Neural progenitor cell (in vitro differentiated cells): Measurements from ENCODE around the gene SMAD6. TPM values are rescaled to one million over a fixed set of nuclear protein-coding genes. Genes with fewer than 3 reads are reported as not detected.

Source experiments
- DNase-seq: peaks from one replicate; pipeline ENCODE4 v3.0.0-alpha.2; 2016; ENCODE audit warnings: low spot score
- H2AFZ ChIP-seq: fragments of 200-600 bp; sonication (generic); replicated peaks from 2 replicates; pipeline ENCODE4 v1.6.1; 2016; ENCODE audit warnings: antibody characterized with exemption
- H3F3A ChIP-seq: fragments of 200-600 bp; sonication (generic); 2 replicates; pipeline ENCODE4 v1.6.1; 2016; ENCODE audit warnings: antibody characterized with exemption, low read depth
- H3K27ac ChIP-seq: fragments of 200-600 bp; sonication (generic); 2 replicates; pipeline ENCODE4 v1.5.1; 2016; ENCODE audit warnings: mild to moderate bottlenecking
- H3K27me3 ChIP-seq: fragments of 200-600 bp; sonication (generic); 2 replicates; pipeline ENCODE4 v1.6.1; 2016; ENCODE audit warnings: mild to moderate bottlenecking, moderate library complexity
- H3K36me3 ChIP-seq: fragments of 200-600 bp; sonication (generic); 2 replicates; pipeline ENCODE4 v1.5.1; 2016
- H3K4me1 ChIP-seq: fragments of 200-600 bp; sonication (generic); 2 replicates; pipeline ENCODE4 v1.6.1; 2016; ENCODE audit warnings: mixed run types
- H3K4me2 ChIP-seq: fragments of 200-600 bp; sonication (generic); 2 replicates; pipeline ENCODE4 v1.6.1; 2016
- H3K4me3 ChIP-seq: fragments of 200-600 bp; sonication (generic); 2 replicates; pipeline ENCODE4 v1.5.1; 2016
- H3K79me2 ChIP-seq: fragments of 200-600 bp; sonication (generic); 2 replicates; pipeline ENCODE4 v1.6.1; 2016; ENCODE audit warnings: low read depth
- H3K9ac ChIP-seq: fragments of 200-600 bp; sonication (generic); 2 replicates; pipeline ENCODE4 v1.6.1; 2016
- H3K9me3 ChIP-seq: fragments of 200-600 bp; sonication (generic); 2 replicates; pipeline ENCODE4 v1.5.1; 2016; ENCODE audit warnings: low read depth
- H4K20me1 ChIP-seq: fragments of 200-600 bp; sonication (generic); 2 replicates; pipeline ENCODE4 v1.6.1; 2016; ENCODE audit warnings: low read depth
- H3K27ac Mint-ChIP-seq: 3 replicates; pipeline ENCODE4 v1.8.0; 2021; ENCODE audit warnings: mixed read lengths
- H3K27me3 Mint-ChIP-seq: 2 replicates; pipeline ENCODE4 v1.8.0; 2022; ENCODE audit warnings: low read depth, mild to moderate bottlenecking, inconsistent platforms, moderate library complexity, mixed read lengths; ENCODE audit not compliant: insufficient read depth
- H3K36me3 Mint-ChIP-seq: 3 replicates; pipeline ENCODE4 v1.8.0; 2021; ENCODE audit warnings: mixed read lengths
- H3K4me1 Mint-ChIP-seq: 3 replicates; pipeline ENCODE4 v1.8.0; 2021; ENCODE audit warnings: mixed read lengths
- H3K4me3 Mint-ChIP-seq: 3 replicates; pipeline ENCODE4 v1.8.0; 2021; ENCODE audit warnings: mild to moderate bottlenecking, moderate library complexity, mixed read lengths
- H3K9me3 Mint-ChIP-seq: 3 replicates; pipeline ENCODE4 v1.8.0; 2020; ENCODE audit warnings: mixed read lengths
- EZH2 ChIP-seq: fragments of 200-600 bp; sonication (generic); IDR thresholded peaks from 2 replicates; pipeline ENCODE4 v1.6.1; 2017; ENCODE audit warnings: antibody characterized with exemption, mild to moderate bottlenecking, moderate library complexity
- EZH2phosphoT487 ChIP-seq: fragments of 200-600 bp; sonication (generic); IDR thresholded peaks from 2 replicates; pipeline ENCODE4 v1.6.1; 2017; ENCODE audit warnings: antibody characterized with exemption
- total RNA-seq: library from RNA; depleted of rRNA; stranded (reverse); fragments of >200 nt; gene quantifications from 2 replicates; pipeline ENCODE4 v1.2.3, GENCODE V29; 2015; ENCODE audit warnings: low replicate concordance
- TF ChIP-seq, protein P1 (sequence below): fragments of 200-600 bp; sonication (generic); IDR thresholded peaks from 2 replicates; pipeline ENCODE4 v1.5.1; 2017; ENCODE audit warnings: antibody characterized with exemption, mild to moderate bottlenecking

The SMAD6 gene
- total RNA-seq, 1 donor from 2014 or later = 3.4 TPM

GRCh38 chr15:66782785-66783184, 80.7 kb downstream of the SMAD6 start:
- no peaks in the 10 kb centered on the region for H3K36me3 ChIP-seq
- Mint-ChIP-seq H3K27ac (no peak overlapping the region), H3K4me3 (no peak overlapping the region), H3K36me3 (peaks cover 6% of the 10 kb centered on the region), H3K4me1 (peaks cover 33% of the 10 kb centered on the region), H3K9me3 (no peaks in the 10 kb centered on the region), H3K27me3 (peaks cover 4% of the 10 kb centered on the region)
- H3K4me1 ChIP-seq = peaks cover 11% of the 10 kb centered on the region
- H3K27me3 ChIP-seq = no peaks in the 10 kb centered on the region
- H3K79me2 ChIP-seq = no peaks in the 10 kb centered on the region
- DNase-seq = no peak
- H3K4me3 ChIP-seq = no peak overlapping the region
- no peak overlapping the region for H3K9ac ChIP-seq
- TF ChIP-seq EZH2 (no peak), EZH2phosphoT487 (no peak)
- TF ChIP-seq, protein P1, sequence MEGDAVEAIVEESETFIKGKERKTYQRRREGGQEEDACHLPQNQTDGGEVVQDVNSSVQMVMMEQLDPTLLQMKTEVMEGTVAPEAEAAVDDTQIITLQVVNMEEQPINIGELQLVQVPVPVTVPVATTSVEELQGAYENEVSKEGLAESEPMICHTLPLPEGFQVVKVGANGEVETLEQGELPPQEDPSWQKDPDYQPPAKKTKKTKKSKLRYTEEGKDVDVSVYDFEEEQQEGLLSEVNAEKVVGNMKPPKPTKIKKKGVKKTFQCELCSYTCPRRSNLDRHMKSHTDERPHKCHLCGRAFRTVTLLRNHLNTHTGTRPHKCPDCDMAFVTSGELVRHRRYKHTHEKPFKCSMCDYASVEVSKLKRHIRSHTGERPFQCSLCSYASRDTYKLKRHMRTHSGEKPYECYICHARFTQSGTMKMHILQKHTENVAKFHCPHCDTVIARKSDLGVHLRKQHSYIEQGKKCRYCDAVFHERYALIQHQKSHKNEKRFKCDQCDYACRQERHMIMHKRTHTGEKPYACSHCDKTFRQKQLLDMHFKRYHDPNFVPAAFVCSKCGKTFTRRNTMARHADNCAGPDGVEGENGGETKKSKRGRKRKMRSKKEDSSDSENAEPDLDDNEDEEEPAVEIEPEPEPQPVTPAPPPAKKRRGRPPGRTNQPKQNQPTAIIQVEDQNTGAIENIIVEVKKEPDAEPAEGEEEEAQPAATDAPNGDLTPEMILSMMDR = no peak
- no peaks in the 10 kb centered on the region for H4K20me1 ChIP-seq
- H3K27ac ChIP-seq = no peak overlapping the region
- H3K9me3 ChIP-seq = no peaks in the 10 kb centered on the region
- H3F3A ChIP-seq = no peaks in the 10 kb centered on the region
- no peak overlapping the region for H3K4me2 ChIP-seq
- H2AFZ ChIP-seq = no peak overlapping the region

DNA sequence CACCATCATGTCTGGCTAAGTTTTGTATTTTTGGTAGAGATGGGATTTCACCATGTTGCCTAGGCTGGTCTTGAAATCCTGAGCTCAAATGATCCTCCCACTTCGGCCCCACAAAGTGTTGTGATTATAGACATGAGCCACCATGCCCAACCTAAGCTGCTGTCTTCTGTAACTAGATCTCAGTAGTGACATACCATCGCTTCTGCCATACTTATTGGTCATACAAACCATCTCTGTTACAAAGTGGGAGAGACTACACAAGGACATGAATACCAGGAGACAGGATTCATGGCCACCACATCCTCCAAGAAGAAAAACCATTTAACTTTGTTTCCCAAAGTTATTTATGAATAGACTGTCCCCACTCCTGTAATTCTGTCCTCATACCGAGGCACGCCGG, 81.3 kb downstream of the SMAD6 start:
- H3K9me3 Mint-ChIP-seq = no peaks in the 10 kb centered on the region

DNA sequence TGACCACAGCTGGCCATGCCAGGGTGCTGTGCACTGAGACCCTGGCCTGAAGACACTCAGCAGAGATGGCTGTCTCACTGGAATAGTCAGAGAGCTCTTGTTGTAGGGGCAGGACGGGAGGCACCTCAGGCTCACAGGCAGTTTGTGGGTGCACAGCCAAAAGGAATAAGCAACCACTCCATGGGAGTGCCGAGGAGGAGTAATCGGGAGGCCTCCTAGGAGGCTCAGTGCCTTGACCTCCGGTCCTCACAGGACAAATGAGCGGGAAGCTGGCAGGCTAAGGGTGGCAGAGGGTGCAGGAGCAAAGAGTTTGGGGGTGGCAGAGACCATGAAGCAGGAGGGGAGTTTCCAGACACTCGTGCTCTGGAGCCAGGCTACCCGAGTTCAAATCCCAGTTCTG, 81.7 kb downstream of the SMAD6 start:
- Mint-ChIP-seq H3K27me3 (peaks cover 4% of the 10 kb centered on the region), H3K4me1 (peaks cover 27% of the 10 kb centered on the region), H3K36me3 (peaks cover 6% of the 10 kb centered on the region), H3K27ac (no peak overlapping the region), H3K4me3 (no peak overlapping the region), H3K9me3 (no peaks in the 10 kb centered on the region)
- TF ChIP-seq EZH2phosphoT487 = no peak
- no peak for TF ChIP-seq EZH2
- TF ChIP-seq, protein P1 = no peak
- Histone ChIP-seq H3K4me1 (peaks cover 11% of the 10 kb centered on the region), H3K36me3 (no peaks in the 10 kb centered on the region), H3K27ac (no peak overlapping the region), H3F3A (no peaks in the 10 kb centered on the region), H3K4me3 (no peak overlapping the region), H3K79me2 (no peaks in the 10 kb centered on the region), H2AFZ (no peak overlapping the region), H3K9ac (no peak overlapping the region), H3K9me3 (no peaks in the 10 kb centered on the region), H4K20me1 (no peaks in the 10 kb centered on the region), H3K4me2 (no peak overlapping the region), H3K27me3 (no peaks in the 10 kb centered on the region)
- no peak for DNase-seq

More for the DNA sequence above, 81.3 kb downstream of the SMAD6 start:
- no peak overlapping the region for H2AFZ ChIP-seq
- no peaks in the 10 kb centered on the region for H3K79me2 ChIP-seq
- H3K4me2 ChIP-seq = no peak overlapping the region
- no peaks in the 10 kb centered on the region for H3K36me3 ChIP-seq
- peaks cover 4% of the 10 kb centered on the region for H3K27me3 Mint-ChIP-seq
- peaks cover 30% of the 10 kb centered on the region for H3K4me1 Mint-ChIP-seq
- H3K4me1 ChIP-seq = peaks cover 11% of the 10 kb centered on the region
- TF ChIP-seq EZH2phosphoT487 = no peak
- TF ChIP-seq, protein P1 = no peak
- no peak for TF ChIP-seq EZH2
- H3K4me3 Mint-ChIP-seq = no peak overlapping the region
- no peaks in the 10 kb centered on the region for H3K9me3 ChIP-seq
- H3K4me3 ChIP-seq = no peak overlapping the region
- no peaks in the 10 kb centered on the region for H3F3A ChIP-seq
- H4K20me1 ChIP-seq = no peaks in the 10 kb centered on the region
- peaks cover 6% of the 10 kb centered on the region for H3K36me3 Mint-ChIP-seq
- H3K27ac Mint-ChIP-seq = no peak overlapping the region
- no peaks in the 10 kb centered on the region for H3K27me3 ChIP-seq
- no peak overlapping the region for H3K27ac ChIP-seq
- DNase-seq = no peak
- H3K9ac ChIP-seq = no peak overlapping the region
